HTERT RPE-1 (cell line): ENCODE data around the gene AGAP2.

Experiments
- in situ Hi-C: fragments of 300-500 bp; cut with MboI; formaldehyde crosslinking; loops from 4 replicates; pipeline ENCODE4 v1.14.3; 2020; ENCODE audit warnings: low sequenced_read_pairs

Gene AGAP2

DNA sequence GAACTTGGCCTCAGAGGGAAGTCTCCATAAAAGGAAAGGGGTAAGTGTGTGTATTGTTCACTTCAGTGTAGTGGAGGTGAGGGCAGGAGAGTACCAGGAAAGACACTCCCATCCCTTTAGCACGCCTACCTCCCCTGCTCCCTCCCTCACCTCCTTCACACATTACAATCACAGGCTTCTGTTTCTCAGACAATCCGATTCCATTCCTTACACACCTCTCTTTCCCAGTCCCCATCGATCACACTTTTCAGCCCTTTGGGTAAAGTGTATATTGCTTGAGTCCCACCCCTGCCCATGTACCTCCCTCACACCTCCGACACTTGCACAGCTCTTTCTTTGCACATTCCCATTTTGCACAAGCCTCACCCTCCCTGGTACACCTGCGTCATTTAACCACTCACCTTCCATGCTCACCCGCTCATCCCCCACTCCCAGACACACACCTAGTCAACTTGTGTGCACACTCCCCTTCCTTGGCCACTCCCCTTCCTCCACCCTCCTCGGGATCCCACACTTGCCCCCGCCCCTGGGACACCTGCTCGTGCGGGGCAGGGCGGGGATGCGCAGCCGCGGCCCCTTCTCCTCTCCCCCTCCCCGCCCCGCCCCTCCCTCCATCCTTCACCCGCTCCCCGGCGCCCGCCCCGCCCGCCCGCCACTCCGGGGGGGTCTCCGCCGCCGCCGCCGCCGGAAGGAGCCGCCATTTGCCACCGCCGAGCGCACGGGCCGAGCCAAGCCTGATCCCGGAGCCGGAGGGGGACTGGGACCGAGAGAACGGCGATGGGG is 16.1 kb upstream of the AGAP2 start, which contains the start of gene MARCHF9:
Gene MARCHF9, plus strand, starts transcription at position 693 of the 783 bp plus-strand sequence. CDS start 426 bp downstream, outside the sequence.
- in situ Hi-C loops = no loop called here

DNA sequence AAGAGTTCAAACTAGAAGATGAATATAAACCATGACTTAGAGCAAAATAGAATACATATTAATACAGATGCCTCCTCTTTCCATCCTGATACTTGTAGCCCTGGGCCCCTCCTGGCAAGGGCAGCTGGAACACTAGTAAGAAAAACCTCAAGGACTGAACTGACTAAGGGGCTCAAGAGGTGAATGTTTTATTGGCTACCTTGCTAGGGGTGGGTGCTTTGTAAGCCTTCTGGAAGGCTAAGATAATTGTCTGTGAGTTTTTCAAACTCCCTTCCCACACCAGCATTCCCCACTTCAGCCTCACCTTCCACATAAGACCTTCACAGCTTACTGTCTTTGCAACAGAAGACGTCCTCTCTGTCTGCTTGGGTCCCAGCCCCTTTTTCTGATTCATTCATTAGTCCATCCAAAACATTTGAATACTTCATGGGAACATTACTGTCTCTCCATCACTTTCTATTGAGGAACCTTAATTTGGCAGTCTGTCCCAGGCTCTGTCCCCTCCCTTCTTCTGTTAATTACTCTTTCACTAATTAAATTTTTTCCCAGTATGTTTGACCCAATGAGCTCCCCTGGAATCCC is 15.3 kb upstream of the AGAP2 start:
- in situ Hi-C loops = no loop called here

DNA sequence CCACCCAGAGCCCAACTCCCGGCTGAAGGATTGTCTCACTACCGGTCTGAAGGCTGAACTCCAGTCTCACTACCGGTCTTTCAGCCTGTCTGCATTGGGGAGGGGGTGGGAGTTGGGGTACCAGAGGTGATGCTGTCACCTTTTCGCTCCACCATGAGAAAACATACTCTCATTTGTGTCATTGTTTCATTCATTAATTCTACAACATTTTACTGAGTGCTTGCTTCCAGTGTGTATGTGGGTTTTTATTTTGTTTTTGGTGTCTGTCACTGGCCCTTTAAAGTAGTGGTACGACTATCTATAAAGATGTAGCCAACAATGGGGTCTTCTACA is 14.1 kb upstream of the AGAP2 start:
- in situ Hi-C loops = no loop called here

DNA sequence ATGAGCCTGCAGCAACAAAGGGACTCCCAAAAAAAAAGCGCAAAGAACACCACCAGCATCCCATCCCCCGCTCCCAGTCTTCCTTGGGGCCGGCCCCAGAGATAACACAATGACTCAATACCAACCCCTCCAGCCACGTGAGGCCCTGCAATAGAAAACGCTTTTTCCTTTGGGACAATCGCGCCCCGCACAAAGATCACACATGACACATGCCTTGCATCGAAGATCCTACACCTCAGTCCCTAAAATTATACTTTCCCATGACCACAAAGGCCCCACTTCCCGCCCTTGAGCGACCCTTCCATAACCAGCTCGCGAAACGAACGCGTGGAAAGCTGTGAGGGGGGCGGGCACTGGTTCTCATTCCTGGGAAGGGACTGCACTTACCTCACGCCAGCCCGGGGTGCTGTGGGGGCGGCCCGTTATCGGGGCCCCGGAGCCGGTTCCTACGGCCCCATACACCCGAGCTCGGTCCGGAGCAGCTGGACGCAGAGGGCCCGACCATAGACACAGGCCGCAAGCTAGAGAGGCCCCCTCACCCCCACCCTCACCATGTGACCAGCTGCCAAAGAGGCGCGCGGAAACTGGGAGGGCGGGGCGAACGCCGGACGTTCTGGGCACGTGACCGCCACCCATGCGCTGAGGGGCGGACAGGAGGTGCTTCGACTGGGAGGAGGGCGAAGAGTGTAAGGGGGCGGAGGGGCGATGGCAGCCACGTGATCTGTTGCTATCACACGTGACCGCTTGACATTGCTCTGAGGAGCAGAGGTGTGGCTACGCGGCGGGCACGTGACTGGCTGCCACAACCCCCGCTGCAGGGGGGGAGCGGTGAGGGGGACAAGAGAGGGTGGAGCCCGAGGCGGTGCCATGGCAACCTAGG is 13.5 kb upstream of the AGAP2 start, which contains the start of gene CDK4:
Gene CDK4, minus strand, starts transcription at position 523 of the 880 bp plus-strand sequence. CDS start 593 bp downstream, outside the sequence.
- in situ Hi-C loops = no loop called here

DNA sequence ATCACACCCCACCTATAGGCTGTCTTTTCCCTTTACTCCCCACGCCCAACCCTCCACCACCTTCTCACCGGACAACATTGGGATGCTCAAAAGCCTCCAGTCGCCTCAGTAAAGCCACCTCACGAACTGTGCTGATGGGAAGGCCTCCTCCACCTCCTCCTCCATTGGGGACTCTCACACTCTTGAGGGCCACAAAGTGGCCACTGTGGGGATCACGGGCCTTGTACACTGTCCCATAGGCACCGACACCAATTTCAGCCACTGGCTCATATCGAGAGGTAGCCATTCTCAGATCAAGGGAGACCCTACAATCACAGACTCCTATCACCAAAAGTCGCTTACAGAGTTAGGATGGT is 12.9 kb upstream of the AGAP2 start:
- in situ Hi-C loops = no loop called here

DNA sequence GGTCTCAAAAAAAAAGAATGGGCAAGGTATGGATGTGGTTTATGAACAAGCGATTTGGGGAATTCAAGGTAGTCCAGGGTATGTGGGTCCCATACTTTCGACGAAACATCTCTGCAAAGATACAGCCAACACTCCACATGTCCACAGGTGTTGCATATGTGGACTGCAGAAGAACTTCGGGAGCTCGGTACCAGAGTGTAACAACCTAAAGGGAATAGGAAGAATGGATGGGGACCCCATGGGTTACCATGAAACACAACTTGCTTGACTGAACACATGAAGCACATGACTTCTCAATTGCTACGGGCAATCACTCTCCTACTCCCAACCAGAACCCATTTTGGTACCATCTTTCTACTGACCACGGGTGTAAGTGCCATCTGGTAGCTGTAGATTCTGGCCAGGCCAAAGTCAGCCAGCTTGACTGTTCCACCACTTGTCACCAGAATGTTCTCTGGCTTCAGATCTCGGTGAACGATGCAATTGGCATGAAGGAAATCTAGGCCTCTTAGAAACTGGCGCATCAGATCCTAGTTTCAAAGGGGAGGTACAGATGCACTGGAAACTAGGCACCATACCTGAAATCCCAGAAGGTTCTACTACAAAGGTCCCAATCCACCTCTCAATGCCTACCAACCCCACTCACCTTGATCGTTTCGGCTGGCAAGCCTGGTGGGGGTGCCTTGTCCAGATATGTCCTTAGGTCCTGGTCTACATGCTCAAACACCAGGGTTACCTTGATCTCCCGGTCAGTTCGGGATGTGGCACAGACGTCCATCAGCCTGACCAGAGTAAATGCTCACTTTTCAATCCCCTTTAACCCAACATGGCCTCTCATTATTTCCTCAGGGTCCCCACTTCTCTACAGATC is 12.3 kb upstream of the AGAP2 start:
- in situ Hi-C loops = no loop called here

DNA sequence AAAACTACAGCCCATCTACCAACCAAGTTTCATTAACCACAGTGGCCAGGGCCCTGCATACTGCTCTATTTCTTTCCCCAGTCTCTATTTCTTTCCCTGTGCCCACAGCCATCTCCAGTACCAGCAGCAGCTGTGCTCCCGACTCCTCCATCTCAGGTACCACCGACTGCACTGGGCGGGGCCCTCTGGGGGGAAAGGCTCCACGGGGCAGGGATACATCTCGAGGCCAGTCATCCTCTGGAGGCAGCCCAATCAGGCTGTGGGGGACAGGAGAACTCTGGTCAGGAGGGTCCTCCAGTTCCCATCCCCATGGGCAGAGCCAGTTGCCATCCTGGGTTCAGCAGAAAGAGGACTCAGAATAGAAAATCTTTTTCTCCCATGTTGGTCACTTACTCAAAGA is 10.5 kb upstream of the AGAP2 start:
- in situ Hi-C loops = no loop called here

DNA sequence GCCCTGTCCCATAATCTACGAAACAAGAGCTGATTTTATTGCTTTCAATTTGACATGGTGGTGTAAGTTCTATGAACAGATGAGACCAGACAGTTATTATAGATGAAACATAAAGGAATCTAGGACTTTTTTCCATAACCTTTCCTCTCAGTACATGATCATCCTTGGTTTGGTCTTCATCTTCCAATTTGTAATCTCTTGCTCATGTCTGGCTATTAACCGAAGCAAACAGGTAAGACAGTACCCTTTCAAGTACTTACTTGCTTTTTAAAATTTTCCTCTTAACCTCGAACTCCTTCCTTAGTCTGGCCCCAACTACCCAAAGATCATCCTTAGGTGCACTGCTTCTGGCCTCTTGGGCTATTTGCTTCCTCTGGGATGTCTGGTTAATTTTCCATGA is 7.5 kb upstream of the AGAP2 start:
- in situ Hi-C loops = no loop called here

DNA sequence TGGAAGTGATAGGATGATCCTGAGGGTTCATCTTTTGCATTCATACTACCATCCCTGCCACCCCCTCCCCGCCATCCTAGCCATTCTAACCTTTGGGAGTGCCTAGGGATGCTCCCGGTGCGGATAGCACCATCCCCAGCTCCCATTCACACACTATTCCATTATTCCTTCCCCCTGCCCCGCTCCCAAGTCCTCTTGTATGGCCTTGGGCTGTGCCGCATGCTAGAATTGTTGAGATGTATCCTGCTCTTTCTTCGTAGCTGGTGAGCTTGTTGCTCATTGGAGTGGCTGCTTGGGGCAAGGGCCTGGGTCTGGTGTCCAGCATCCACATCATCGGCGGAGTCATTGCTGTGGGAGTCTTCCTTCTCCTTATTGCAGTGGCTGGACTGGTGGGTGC is 6.9 kb upstream of the AGAP2 start:
- in situ Hi-C loops = no loop called here

DNA sequence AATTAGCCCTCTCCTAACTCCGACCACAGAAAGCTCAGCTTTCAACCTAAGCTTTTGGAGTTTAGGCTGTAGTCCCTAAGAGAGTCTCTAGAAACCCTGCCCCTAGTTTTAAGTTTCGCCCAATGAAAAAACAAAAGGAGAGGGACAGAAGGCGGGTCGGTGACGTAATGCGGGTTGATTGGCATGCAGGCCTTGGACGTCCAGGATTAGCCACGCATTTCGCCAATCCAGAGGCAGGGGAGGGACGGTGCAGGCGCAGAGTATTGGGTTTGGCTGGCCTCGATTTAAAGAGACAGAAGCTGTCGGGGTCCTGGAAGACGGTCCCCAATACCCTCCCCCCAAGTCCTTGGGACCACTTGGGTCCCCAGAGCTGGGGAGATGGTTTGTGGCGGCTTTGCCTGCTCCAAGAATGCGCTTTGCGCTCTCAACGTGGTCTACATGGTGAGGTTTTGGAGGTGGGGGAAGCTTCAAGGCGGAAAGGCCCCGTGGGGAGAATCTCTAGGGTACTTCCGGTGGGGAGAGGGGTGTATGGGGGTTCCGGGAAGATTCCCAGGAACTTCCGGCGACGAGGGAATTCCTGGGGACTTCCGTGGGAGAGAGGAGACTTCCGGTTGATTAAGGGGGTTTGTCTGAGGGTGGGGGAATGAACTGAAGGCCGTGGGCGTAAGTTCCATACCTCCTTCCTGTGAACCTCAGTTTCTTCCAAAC is 6.4 kb upstream of the AGAP2 start, which contains the start of gene TSPAN31:
Gene TSPAN31, plus strand, starts transcription at position 263 of the 708 bp plus-strand sequence. Its CDS starts 116 bp downstream, at position 379.
- in situ Hi-C loops = no loop called here

DNA sequence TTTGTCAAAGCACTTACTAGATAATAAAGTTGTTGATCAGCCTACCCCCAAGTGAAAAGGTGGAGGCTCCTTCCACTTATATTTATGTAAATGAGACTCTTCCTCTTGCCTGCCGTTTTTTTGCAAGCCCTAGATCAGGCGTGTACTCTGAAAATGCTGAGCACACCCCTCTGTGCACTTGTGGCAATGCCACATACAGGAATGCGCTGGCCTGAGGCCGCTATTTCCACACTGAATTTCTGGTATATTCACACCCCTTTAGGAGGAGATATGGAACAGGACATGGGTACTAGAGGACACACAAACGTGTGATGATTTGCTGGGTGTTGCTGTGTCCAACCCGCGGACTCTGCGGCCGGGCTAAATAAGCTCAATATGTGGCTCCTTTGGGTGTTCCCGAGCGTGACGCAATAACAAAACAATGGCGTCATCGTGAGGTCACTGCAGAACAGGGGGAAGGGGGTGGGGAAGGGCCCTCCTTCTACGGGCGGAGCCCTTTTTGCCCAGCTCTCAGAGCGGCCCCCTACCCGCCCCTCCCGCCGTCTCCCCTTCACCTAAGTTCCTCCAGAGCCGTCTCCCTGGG is 5.7 kb upstream of the AGAP2 start:
- in situ Hi-C loops = no loop called here

DNA sequence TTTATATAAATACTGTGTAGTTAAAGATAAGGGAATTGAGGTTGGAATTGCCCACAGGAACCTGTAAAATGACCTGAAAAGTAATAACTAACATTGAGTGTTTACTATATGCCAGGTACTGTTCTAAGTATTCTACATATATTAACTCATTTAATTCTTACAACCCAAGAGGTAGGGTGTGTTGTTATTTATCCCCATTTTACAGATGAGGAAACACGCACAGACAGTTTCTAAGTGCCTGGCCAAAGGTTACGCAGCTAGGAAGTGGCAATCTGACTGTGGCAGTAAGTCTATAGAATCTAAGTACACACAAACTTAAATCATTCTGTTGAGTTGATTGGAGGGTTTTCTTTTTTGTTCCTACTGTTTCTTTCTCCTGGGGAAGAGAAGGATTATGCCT is 5.2 kb upstream of the AGAP2 start:
- in situ Hi-C loops = no loop called here

DNA sequence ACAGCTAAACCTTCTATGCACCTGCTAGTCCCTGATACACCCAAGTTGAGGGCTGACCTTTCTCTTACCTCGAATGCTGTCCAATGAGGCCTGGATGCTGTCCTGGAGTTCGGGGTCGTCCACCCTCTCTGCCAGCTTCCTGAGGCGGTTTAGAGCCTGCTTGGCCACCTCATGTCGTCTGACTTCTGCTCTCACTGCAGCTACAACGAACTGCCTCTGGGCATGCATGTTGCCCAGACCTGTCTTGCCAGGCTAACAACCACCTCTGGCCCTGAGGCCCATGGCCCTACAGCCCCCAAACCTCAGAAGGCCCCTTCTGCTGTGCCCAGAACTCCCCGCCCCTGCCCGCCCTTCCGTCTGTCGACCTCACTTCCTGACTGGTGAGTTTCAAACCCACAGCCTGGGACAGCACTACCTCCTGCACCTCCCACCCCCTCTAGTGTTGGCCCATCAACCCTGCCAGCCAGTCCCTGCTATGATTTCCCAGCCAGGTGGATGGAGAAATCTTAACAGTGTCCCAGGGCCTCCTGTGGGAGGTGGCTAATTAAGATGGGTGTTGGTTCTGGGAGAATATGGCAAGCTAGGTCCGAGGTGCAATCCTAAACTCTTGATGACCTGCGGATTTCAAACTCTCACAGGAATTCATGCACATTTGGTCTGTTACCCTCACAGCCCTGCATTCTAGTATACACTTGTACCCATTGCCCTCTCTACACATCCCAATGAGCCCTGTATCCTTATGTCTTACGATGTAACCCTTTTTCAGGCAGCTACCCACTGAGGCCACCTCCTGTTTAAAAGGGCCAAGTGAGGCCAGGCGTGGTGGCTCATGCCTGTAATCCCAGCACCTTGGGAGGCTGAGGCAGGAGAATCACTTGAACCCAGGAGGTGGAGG is 3.5 kb upstream of the AGAP2 start:
- in situ Hi-C loops = no loop called here

DNA sequence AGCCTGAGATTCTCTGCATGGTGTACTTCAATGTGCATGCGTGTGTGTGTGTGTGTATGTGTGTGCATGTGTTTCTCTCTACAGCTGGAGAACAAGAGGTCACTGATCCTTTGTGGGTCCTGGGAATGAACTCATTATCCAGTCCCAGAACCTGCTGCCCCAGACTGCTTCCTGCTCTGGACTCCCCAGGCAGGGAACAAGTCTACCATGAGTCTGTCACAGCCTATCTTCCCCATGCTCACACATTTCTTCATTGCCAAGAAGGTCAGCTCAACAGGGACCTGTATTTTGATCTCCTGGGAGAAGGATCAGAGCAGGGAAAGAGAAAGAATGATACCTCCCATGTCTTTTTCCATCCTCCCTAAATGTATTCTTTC is 2.9 kb upstream of the AGAP2 start:
- in situ Hi-C loops = no loop called here

DNA sequence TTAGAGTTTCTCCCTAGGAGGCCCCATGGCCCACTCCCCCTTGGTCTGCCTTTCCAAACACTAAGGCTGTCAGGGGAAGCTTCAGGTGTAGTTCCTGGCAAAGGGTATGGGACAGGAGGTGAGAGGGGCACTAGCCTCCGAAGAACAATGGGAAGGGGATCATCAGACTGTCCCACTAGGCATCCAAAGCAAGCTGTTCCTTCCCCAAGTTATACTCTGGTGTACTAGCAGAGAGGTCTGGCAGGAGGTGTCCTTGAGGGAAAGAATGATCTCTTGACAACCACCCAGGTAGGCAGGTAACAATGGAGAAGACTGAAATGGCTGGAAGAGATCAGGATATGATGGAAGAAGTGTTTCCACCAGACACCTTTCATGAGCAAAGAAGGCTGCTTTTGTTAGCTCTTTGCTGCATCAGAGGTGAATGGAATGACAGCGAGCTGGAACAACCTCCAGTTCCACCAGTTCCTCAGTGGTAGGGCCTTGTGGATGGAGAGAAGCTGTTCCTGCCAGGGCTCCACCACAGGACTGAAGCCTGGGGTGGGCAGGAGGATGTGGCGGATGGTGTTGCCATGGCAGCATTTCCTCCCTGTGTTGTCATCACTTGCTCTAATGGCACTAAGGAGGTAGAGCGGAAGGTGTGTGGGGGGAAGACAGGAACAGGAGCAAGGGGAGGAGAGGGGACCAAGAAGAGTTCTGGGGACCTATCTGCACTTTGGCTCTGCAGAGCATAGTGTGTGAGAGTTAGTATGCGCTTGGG is 2.3 kb upstream of the AGAP2 start:
- in situ Hi-C loops = no loop called here

DNA sequence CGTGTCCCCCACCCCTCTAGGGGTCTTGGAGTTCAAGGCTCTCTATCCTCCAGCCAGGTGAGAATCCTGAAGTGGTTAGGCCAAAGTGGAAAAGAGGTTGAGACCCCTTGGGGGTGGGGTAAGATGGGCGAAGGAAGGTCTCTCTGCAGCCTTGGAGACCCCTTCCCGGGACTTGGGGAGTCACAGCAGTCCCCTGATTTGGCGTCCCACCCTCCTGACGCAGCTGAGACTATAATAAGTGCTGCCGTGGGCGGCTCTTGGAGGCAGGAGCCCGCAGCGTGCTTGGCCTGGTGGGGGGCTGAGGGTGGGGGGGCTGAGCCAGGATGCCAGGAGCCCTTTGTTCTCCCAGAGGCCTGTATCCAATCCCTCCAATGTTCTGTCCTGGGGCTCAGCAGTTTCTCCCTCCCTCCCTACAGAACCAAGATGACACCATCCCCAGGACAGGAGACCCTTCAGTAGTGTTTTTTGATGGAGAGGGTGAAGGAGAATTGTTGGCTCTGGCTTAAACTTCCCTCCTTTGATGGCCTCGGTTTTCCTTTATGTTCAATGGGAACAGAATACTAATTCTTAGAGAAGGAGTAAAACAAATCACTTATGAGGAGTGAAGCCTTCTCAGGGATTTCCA is 1.5 kb upstream of the AGAP2 start:
- in situ Hi-C loops = no loop called here

DNA sequence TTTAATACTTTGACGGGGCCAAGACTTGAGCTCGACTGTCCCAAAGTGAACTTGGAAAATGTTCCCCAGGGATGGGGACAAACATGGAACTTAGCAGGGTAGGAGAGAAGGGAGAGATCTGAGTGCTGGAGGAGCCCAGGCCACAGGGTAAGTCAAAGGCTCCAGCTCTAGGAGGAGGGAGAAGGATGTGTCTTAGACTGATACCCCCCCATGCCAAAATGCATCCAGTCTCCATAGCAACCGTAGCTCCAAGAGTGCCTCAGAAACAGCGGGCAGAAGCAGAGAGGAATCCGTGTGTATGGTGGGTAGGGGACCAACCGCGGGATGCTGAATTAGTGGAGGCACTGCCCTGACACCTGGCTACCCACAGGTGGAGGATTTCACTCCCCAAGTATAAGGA is 845 bp upstream of the AGAP2 start:
- in situ Hi-C loops = no loop called here
